GM23248 (cell line): ENCODE results near the gene ZBED2.

Experiments used
- EZH2 ChIP-seq: fragments of 200-600 bp; sonication (generic); IDR thresholded peaks from 2 replicates; pipeline ENCODE4 v1.6.1; 2018; ENCODE audit warnings: antibody characterized with exemption, mild to moderate bottlenecking; ENCODE audit not compliant: insufficient read depth, poor library complexity, severe bottlenecking
- EZH2phosphoT487 ChIP-seq: fragments of 200-600 bp; sonication (generic); IDR thresholded peaks from 2 replicates; pipeline ENCODE4 v1.6.1; 2018; ENCODE audit warnings: antibody characterized with exemption, moderate library complexity, mild to moderate bottlenecking, low read depth; ENCODE audit not compliant: insufficient read depth

DNA sequence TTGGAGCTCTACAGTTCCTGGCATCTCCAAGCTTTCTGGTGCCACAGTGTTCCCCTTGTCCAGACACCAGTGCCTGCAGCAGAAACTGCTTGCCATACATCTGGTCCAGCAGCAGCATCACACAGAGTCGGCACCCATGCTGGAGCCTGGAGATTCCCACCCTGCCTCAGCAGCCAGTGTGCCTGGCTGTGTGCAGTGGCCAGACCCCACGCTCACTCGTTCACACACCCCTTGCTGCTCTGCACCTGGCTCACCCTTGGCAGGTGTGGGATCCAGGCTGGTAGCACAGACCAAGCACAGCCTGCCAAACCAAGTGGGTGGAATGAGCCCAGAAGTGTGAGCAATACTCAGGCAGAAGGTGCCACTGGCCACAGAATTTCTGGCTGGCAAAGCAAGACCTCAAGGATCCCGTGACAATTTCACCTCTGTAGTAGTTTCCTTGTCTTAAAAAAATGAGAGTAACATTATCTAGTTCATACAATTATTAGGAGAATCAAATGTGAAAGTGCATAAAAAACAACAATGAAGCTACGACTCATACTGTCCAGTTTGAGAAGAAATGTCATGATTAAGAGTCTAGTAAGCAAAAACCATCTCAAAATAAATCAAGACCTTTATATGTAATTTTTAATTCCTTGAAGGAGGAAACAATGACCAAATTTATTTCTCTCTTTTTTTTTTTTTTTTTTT is 22.9 kb upstream of the ZBED2 start:
- TF ChIP-seq EZH2 (no peak), EZH2phosphoT487 (no peak)
